HEK293 (cell line): ENCODE measurements around the gene NUP153.
A peak's percentile ranks its signal among the peaks of the same experiment; 100 is the strongest.

Experiments
- KLF16 ChIP-seq: fragments of 450-650 bp; formaldehyde crosslinking; IDR thresholded peaks from 2 replicates; pipeline ENCODE4 v1.5.1; 2017; ENCODE audit warnings: missing biosample characterization, missing genetic modification characterization
- KLF7 ChIP-seq: fragments of 450-650 bp; formaldehyde crosslinking; IDR thresholded peaks from 2 replicates; pipeline ENCODE4 v1.5.1; 2016; ENCODE audit warnings: missing biosample characterization, missing genetic modification characterization, borderline replicate concordance
- MZF1 ChIP-seq: fragments of 450-650 bp; formaldehyde crosslinking; IDR thresholded peaks from 2 replicates; pipeline ENCODE4 v1.5.1; 2017; ENCODE audit warnings: missing biosample characterization, missing genetic modification characterization, borderline replicate concordance
- SCRT1 ChIP-seq: fragments of 450-650 bp; formaldehyde crosslinking; IDR thresholded peaks from 2 replicates; pipeline ENCODE4 v1.5.1; 2016; ENCODE audit warnings: missing biosample characterization, missing genetic modification characterization, borderline replicate concordance
- SP3 ChIP-seq: fragments of 450-650 bp; formaldehyde crosslinking; IDR thresholded peaks from 2 replicates; pipeline ENCODE4 v1.5.1; 2016; ENCODE audit warnings: missing biosample characterization, missing genetic modification characterization
- TRIM28 ChIP-seq: IDR thresholded peaks from 2 replicates; pipeline ENCODE4 v1.6.1; 2011; ENCODE audit warnings: low read length, control low read depth, borderline replicate concordance
- ZFHX2 ChIP-seq: fragments of 450-650 bp; formaldehyde crosslinking; conservative IDR thresholded peaks from 2 replicates; pipeline ENCODE4 v1.5.1; 2016; ENCODE audit warnings: missing biosample characterization, missing genetic modification characterization
- ZNF114 ChIP-seq: fragments of 450-650 bp; formaldehyde crosslinking; IDR thresholded peaks from 2 replicates; pipeline ENCODE4 v1.5.0; 2017; ENCODE audit warnings: missing biosample characterization, missing genetic modification characterization
- ZNF138 ChIP-seq: fragments of 450-650 bp; formaldehyde crosslinking; IDR thresholded peaks from 2 replicates; pipeline ENCODE4 v1.5.1; 2016; ENCODE audit warnings: missing biosample characterization, missing genetic modification characterization, borderline replicate concordance
- ZNF140 ChIP-seq: fragments of 450-650 bp; formaldehyde crosslinking; IDR thresholded peaks from 2 replicates; pipeline ENCODE4 v1.5.1; 2016; ENCODE audit warnings: missing biosample characterization, missing genetic modification characterization
- ZNF157 ChIP-seq: fragments of 450-650 bp; formaldehyde crosslinking; IDR thresholded peaks from 2 replicates; pipeline ENCODE4 v1.5.1; 2016; ENCODE audit warnings: missing biosample characterization, missing genetic modification characterization
- ZNF274 ChIP-seq, 2 experiments: fragments of 200-500 bp in 1 of 2; fragments of 450-650 bp in 1 of 2; sonication (Bioruptor generic) in 1 of 2; formaldehyde crosslinking in 1 of 2; IDR thresholded peaks; 2 replicates each; pipeline versions ENCODE4 v1.5.1 to v1.6.1; 2014 to 2016; ENCODE audit warnings: borderline replicate concordance in 1 of 2, inconsistent platforms in 1 of 2, low read length in 1 of 2, missing biosample characterization in 1 of 2, missing genetic modification characterization in 1 of 2
- ZNF37A ChIP-seq: fragments of 450-650 bp; IDR thresholded peaks from 2 replicates; pipeline ENCODE4 v1.5.1; 2018; ENCODE audit warnings: missing biosample characterization, missing genetic modification characterization
- ZNF654 ChIP-seq: fragments of 450-650 bp; formaldehyde crosslinking; IDR thresholded peaks from 2 replicates; pipeline ENCODE4 v1.5.1; 2016; ENCODE audit warnings: low read depth, missing biosample characterization, missing genetic modification characterization
- ZNF792 ChIP-seq: fragments of 450-650 bp; formaldehyde crosslinking; IDR thresholded peaks from 2 replicates; pipeline ENCODE4 v1.5.1; 2016; ENCODE audit warnings: missing biosample characterization, missing genetic modification characterization
- ZSCAN23 ChIP-seq: fragments of 450-650 bp; formaldehyde crosslinking; IDR thresholded peaks from 2 replicates; pipeline ENCODE4 v1.5.1; 2016; ENCODE audit warnings: missing biosample characterization, missing genetic modification characterization
- ZXDB ChIP-seq: fragments of 450-650 bp; formaldehyde crosslinking; IDR thresholded peaks from 2 replicates; pipeline ENCODE4 v1.5.1; 2016; ENCODE audit warnings: missing biosample characterization, missing genetic modification characterization
- TF ChIP-seq, protein P1 (sequence below): fragments of 450-650 bp; formaldehyde crosslinking; IDR thresholded peaks from 2 replicates; pipeline ENCODE4 v1.5.1; 2016; ENCODE audit warnings: missing biosample characterization, missing genetic modification characterization
- TF ChIP-seq, protein P2 (sequence below): fragments of 450-650 bp; formaldehyde crosslinking; IDR thresholded peaks from 2 replicates; pipeline ENCODE4 v1.5.1; 2016; ENCODE audit warnings: missing biosample characterization, missing genetic modification characterization
- TF ChIP-seq, protein P3 (sequence below): fragments of 450-650 bp; formaldehyde crosslinking; IDR thresholded peaks from 2 replicates; pipeline ENCODE4 v1.5.1; 2016; ENCODE audit warnings: missing biosample characterization, missing genetic modification characterization
- TF ChIP-seq, protein P4 (sequence below): fragments of 450-650 bp; formaldehyde crosslinking; conservative IDR thresholded peaks from 2 replicates; pipeline ENCODE4 v1.5.1; 2016; ENCODE audit warnings: low read depth, missing biosample characterization, missing genetic modification characterization
- TF ChIP-seq, protein P5 (sequence below): fragments of 450-650 bp; formaldehyde crosslinking; conservative IDR thresholded peaks from 2 replicates; pipeline ENCODE4 v1.5.1; 2016; ENCODE audit warnings: low read depth, missing biosample characterization, missing genetic modification characterization

The NUP153 gene

DNA sequence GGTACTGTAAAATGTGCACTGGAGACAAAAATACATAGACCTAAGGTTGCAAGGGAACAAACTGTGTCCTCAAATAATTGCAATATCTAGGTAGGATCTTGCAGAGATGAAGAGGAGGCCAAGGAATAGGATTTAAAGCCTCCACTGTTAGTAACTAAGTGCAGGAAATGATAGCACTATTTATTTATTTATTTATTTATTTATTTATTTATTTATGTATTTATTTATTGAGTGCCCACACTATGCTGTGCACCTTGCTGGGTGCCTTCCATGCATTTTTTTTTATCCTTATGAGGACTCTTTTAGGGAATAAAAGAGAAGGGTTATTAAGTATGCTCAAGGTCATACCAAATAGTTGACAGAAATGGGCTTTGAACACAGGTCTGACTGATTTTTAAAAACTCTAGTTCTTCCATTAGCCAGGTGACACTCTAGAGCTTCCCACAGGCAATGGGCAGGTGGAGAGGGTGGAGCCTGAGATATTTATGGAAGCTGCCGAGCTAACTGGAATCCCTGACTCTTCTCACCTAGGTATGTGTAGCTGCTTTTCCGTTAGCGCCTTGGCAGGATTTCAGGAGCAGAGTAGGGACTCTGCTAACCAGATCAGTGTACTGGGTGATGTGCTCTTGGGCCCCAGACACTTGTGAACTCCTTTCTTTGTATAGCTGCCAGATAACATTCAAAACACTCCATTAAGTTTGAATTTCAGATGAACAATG lies 12.8 kb upstream of the NUP153 start (continued):
- TF ChIP-seq ZNF138 (no peak), SCRT1 (tag by site-specific recombination) (no peak), SP3 (tag by site-specific recombination) (no peak), ZNF114 (tag by site-specific recombination) (no peak), ZSCAN23 (no peak), ZNF792 (tag by site-specific recombination) (no peak), TRIM28 (no peak), MZF1 (tag by site-specific recombination) (no peak), ZNF140 (tag by site-specific recombination) (peak; percentile 20; the same call in 1 of the 2 replicates), ZNF654 (no peak), KLF16 (no peak), ZNF157 (tag by site-specific recombination) (no peak), ZXDB (tag by site-specific recombination) (0 out of 2 replicates have a peak, but pooled peaks have one; percentile 26), ZNF37A (no peak), ZFHX2 (tag by site-specific recombination) (no peak), KLF7 (tag by site-specific recombination) (no peak), ZNF274 (IDR thresholded peaks at IDR 0.05; ENCODE audit: low read length) (no peak), ZNF274 (tag by site-specific recombination; IDR thresholded peaks at IDR 0.05; ENCODE audit: borderline replicate concordance) (no peak)
- TF ChIP-seq, protein P1, sequence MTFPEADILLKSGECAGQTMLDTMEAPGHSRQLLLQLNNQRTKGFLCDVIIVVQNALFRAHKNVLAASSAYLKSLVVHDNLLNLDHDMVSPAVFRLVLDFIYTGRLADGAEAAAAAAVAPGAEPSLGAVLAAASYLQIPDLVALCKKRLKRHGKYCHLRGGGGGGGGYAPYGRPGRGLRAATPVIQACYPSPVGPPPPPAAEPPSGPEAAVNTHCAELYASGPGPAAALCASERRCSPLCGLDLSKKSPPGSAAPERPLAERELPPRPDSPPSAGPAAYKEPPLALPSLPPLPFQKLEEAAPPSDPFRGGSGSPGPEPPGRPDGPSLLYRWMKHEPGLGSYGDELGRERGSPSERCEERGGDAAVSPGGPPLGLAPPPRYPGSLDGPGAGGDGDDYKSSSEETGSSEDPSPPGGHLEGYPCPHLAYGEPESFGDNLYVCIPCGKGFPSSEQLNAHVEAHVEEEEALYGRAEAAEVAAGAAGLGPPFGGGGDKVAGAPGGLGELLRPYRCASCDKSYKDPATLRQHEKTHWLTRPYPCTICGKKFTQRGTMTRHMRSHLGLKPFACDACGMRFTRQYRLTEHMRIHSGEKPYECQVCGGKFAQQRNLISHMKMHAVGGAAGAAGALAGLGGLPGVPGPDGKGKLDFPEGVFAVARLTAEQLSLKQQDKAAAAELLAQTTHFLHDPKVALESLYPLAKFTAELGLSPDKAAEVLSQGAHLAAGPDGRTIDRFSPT (tag by site-specific recombination): no peak
- TF ChIP-seq, protein P2, sequence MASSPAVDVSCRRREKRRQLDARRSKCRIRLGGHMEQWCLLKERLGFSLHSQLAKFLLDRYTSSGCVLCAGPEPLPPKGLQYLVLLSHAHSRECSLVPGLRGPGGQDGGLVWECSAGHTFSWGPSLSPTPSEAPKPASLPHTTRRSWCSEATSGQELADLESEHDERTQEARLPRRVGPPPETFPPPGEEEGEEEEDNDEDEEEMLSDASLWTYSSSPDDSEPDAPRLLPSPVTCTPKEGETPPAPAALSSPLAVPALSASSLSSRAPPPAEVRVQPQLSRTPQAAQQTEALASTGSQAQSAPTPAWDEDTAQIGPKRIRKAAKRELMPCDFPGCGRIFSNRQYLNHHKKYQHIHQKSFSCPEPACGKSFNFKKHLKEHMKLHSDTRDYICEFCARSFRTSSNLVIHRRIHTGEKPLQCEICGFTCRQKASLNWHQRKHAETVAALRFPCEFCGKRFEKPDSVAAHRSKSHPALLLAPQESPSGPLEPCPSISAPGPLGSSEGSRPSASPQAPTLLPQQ: no peak
- TF ChIP-seq, protein P3, sequence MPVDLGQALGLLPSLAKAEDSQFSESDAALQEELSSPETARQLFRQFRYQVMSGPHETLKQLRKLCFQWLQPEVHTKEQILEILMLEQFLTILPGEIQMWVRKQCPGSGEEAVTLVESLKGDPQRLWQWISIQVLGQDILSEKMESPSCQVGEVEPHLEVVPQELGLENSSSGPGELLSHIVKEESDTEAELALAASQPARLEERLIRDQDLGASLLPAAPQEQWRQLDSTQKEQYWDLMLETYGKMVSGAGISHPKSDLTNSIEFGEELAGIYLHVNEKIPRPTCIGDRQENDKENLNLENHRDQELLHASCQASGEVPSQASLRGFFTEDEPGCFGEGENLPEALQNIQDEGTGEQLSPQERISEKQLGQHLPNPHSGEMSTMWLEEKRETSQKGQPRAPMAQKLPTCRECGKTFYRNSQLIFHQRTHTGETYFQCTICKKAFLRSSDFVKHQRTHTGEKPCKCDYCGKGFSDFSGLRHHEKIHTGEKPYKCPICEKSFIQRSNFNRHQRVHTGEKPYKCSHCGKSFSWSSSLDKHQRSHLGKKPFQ: no peak
- TF ChIP-seq, protein P4, sequence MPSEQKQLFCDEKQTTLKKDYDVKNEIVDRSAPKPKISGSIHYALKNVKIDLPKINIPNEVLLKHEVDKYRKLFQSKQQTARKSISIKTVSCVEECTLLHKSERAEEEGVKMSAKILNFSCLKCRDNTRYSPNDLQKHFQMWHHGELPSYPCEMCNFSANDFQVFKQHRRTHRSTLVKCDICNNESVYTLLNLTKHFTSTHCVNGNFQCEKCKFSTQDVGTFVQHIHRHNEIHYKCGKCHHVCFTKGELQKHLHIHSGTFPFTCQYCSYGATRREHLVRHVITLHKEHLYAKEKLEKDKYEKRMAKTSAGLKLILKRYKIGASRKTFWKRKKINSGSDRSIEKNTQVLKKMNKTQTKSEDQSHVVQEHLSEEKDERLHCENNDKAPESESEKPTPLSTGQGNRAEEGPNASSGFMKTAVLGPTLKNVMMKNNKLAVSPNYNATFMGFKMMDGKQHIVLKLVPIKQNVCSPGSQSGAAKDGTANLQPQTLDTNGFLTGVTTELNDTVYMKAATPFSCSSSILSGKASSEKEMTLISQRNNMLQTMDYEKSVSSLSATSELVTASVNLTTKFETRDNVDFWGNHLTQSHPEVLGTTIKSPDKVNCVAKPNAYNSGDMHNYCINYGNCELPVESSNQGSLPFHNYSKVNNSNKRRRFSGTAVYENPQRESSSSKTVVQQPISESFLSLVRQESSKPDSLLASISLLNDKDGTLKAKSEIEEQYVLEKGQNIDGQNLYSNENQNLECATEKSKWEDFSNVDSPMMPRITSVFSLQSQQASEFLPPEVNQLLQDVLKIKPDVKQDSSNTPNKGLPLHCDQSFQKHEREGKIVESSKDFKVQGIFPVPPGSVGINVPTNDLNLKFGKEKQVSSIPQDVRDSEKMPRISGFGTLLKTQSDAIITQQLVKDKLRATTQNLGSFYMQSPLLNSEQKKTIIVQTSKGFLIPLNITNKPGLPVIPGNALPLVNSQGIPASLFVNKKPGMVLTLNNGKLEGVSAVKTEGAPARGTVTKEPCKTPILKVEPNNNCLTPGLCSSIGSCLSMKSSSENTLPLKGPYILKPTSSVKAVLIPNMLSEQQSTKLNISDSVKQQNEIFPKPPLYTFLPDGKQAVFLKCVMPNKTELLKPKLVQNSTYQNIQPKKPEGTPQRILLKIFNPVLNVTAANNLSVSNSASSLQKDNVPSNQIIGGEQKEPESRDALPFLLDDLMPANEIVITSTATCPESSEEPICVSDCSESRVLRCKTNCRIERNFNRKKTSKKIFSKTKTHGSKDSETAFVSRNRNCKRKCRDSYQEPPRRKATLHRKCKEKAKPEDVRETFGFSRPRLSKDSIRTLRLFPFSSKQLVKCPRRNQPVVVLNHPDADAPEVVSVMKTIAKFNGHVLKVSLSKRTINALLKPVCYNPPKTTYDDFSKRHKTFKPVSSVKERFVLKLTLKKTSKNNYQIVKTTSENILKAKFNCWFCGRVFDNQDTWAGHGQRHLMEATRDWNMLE (tag by site-specific recombination): peak; percentile 69
- TF ChIP-seq, protein P5, sequence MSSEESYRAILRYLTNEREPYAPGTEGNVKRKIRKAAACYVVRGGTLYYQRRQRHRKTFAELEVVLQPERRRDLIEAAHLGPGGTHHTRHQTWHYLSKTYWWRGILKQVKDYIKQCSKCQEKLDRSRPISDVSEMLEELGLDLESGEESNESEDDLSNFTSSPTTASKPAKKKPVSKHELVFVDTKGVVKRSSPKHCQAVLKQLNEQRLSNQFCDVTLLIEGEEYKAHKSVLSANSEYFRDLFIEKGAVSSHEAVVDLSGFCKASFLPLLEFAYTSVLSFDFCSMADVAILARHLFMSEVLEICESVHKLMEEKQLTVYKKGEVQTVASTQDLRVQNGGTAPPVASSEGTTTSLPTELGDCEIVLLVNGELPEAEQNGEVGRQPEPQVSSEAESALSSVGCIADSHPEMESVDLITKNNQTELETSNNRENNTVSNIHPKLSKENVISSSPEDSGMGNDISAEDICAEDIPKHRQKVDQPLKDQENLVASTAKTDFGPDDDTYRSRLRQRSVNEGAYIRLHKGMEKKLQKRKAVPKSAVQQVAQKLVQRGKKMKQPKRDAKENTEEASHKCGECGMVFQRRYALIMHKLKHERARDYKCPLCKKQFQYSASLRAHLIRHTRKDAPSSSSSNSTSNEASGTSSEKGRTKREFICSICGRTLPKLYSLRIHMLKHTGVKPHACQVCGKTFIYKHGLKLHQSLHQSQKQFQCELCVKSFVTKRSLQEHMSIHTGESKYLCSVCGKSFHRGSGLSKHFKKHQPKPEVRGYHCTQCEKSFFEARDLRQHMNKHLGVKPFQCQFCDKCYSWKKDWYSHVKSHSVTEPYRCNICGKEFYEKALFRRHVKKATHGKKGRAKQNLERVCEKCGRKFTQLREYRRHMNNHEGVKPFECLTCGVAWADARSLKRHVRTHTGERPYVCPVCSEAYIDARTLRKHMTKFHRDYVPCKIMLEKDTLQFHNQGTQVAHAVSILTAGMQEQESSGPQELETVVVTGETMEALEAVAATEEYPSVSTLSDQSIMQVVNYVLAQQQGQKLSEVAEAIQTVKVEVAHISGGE: peak; percentile 34; the same call in 1 of the 2 replicates
